ENCODE results near the gene TMEM115. TPM values are rescaled to one million over a fixed set of nuclear protein-coding genes. Genes with fewer than 3 reads are reported as not detected.

TMEM115 gene
- total RNA-seq, 1 experiment from 2014 or later = 56.6 TPM

DNA sequence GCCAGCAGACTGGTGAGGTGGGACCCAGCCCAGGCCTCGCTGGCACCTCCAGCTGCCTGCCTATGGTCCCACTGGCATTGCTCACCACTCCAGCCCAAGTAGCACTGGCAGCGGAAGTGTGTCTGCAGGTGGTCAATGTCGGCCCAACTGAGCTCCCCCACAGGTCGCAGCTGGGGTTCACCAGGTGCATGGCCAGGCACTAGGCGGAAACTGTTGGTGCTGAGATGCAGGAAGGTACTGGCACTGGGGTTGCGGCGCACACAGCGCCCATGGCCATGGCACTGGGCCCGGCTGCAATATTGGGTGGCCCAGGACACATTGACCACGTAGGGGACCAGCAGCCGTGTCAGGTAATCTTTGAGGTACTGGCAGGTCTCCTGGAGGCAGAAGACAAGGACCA lies 41.2 kb downstream of the TMEM115 start:
- Histone ChIP-seq H3F3A (ENCODE audit: low read length, unreplicated experiment) (peaks cover 13% of the 10 kb centered on the region), H2AFZ (ENCODE audit: low read length) (no peak overlapping the region), H3K4me2 (ENCODE audit: low read length) (peak overlapping the region; percentile 88), H3K4me3 (ENCODE audit: low read length) (no peak overlapping the region), H3K27me3 (ENCODE audit: low read length) (no peaks in the 10 kb centered on the region), H3K9ac (ENCODE audit: low read length) (no peak overlapping the region), H3K9me2 (replicated peaks; ENCODE audit: low read length) (no peaks in the 10 kb centered on the region), H3K9me3 (ENCODE audit: low read length) (no peaks in the 10 kb centered on the region), H3K79me2 (ENCODE audit: low read length) (peaks cover 35% of the 10 kb centered on the region), H3K4me1 (ENCODE audit: insufficient read depth, low read length) (peaks cover 48% of the 10 kb centered on the region), H4K20me1 (ENCODE audit: low read length) (no peaks in the 10 kb centered on the region), H3K36me3 (ENCODE audit: low read depth, low read length) (peaks cover 6% of the 10 kb centered on the region), H3K27ac (ENCODE audit: low read length) (peak overlapping the region; percentile 92)
- no TSS peak for BruUV-seq (replicated peaks)
- ATAC-seq (no peak), DNase-seq (no peak)
- CTCF ChIA-PET = no interaction called here
- TF ChIP-seq, protein P1, sequence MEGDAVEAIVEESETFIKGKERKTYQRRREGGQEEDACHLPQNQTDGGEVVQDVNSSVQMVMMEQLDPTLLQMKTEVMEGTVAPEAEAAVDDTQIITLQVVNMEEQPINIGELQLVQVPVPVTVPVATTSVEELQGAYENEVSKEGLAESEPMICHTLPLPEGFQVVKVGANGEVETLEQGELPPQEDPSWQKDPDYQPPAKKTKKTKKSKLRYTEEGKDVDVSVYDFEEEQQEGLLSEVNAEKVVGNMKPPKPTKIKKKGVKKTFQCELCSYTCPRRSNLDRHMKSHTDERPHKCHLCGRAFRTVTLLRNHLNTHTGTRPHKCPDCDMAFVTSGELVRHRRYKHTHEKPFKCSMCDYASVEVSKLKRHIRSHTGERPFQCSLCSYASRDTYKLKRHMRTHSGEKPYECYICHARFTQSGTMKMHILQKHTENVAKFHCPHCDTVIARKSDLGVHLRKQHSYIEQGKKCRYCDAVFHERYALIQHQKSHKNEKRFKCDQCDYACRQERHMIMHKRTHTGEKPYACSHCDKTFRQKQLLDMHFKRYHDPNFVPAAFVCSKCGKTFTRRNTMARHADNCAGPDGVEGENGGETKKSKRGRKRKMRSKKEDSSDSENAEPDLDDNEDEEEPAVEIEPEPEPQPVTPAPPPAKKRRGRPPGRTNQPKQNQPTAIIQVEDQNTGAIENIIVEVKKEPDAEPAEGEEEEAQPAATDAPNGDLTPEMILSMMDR (conservative IDR thresholded peaks at IDR 0.05; ENCODE audit: low read depth, low read length) = no peak
- no peak for TF ChIP-seq EZH2phosphoT487 (IDR thresholded peaks at IDR 0.05; ENCODE audit: borderline replicate concordance, low read length)
- TF ChIP-seq EZH2 (IDR thresholded peaks at IDR 0.05; ENCODE audit: low read length, unreplicated experiment) = no peak
- intact Hi-C loops (cut with micrococcal nuclease) = no loop called here
- POLR2A ChIA-PET (ENCODE audit: unreplicated experiment) = interaction anchor here (1.2 kb wide), 1 partner anchor 19 kb away, joined by 4 read pairs; the partner anchor contains the start of genes HYAL3 and NAA80

DNA sequence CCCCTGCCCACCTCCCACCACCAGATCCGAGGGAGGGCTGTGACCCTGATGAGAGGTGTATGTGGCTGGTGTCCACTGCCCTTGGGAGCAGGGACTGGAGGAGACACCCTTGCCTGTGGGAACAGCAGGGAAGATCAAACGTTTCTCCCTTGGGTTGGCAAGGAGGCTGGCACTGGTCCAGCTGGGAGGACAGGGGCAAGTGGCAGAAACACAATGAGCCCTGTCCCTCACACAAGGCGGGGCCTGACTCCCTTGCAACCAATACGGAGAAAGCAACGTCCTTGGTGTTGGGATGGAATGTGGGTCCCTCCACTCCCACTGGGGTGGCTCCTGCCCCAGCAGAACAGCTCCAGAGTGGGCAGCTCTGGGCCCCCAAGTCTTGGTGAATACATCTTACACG lies 42.0 kb downstream of the TMEM115 start:
- H3K4me3 ChIP-seq (ENCODE audit: low read length) = peak overlapping the region; percentile 57
- no peak for TF ChIP-seq EZH2phosphoT487 (IDR thresholded peaks at IDR 0.05; ENCODE audit: borderline replicate concordance, low read length)
- TF ChIP-seq, protein P1 (conservative IDR thresholded peaks at IDR 0.05; ENCODE audit: low read depth, low read length) = no peak
- no peak for TF ChIP-seq EZH2 (IDR thresholded peaks at IDR 0.05; ENCODE audit: low read length, unreplicated experiment)
- H2AFZ ChIP-seq (ENCODE audit: low read length) = no peak overlapping the region
- intact Hi-C loops (cut with micrococcal nuclease) = loop anchor here (1.0 kb wide), 1 partner anchor 18 kb away; the partner anchor contains the start of genes HYAL3 and NAA80
- H3K9me3 ChIP-seq (ENCODE audit: low read length) = no peaks in the 10 kb centered on the region
- H3K4me2 ChIP-seq (ENCODE audit: low read length) = peak overlapping the region; percentile 88
- ATAC-seq = no peak
- peak overlapping the region; percentile 92 for H3K27ac ChIP-seq (ENCODE audit: low read length)
- peak; percentile 25 for DNase-seq
- peaks cover 35% of the 10 kb centered on the region for H3K79me2 ChIP-seq (ENCODE audit: low read length)
- ChIA-PET POLR2A (ENCODE audit: unreplicated experiment) (interaction anchor here (0.6 to 1.4 kb wide), 3 partner anchors 18 to 25 kb away, joined by 4 to 5 read pairs (median 4); partner anchors contain the start of genes HYAL3, IFRD2 and NAA80), CTCF (interaction anchor here (0.6 kb wide), 1 partner anchor 11 kb away, joined by 3 read pairs; no protein-coding TSS in a partner anchor)
- H3K36me3 ChIP-seq (ENCODE audit: low read depth, low read length) = peaks cover 6% of the 10 kb centered on the region
- peak overlapping the region; percentile 60 for H3K9ac ChIP-seq (ENCODE audit: low read length)
- peaks cover 13% of the 10 kb centered on the region for H3F3A ChIP-seq (ENCODE audit: low read length, unreplicated experiment)
- no peaks in the 10 kb centered on the region for H3K27me3 ChIP-seq (ENCODE audit: low read length)
- H3K4me1 ChIP-seq (ENCODE audit: insufficient read depth, low read length) = peaks cover 48% of the 10 kb centered on the region
- no peaks in the 10 kb centered on the region for H4K20me1 ChIP-seq (ENCODE audit: low read length)
- BruUV-seq (replicated peaks) = TSS peak; percentile 73
- no peaks in the 10 kb centered on the region for H3K9me2 ChIP-seq (replicated peaks; ENCODE audit: low read length)

DNA sequence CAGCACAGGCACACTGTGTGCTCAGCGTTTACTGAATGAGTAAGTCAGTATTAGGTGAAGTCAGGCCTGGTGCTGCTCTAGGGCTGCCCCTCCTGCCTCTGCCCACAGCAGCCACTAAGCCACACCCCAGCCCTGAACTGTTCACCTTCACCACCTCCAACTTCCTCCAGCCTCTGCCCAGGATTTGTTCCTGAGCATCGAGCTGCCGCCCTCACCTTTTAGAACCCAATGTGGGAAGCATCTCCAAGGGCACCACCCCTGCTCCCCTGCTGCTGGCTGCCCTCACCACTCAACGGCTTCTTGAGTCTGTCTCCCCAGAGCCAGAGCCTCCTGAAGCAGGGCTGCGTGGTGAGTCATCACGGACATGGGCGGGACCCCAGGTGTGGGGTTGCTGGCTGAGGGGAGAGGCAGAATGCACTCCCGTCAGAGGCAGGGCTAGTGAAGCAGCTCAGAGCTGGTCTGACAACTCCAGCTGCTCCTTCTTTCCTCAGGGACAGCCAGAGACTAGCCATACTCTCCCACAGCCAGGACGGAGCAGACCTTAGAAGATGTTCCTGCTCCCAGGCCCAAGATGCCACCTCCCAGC lies 42.6 kb downstream of the TMEM115 start:
- Histone ChIP-seq H3K9ac (ENCODE audit: low read length) (peak overlapping the region; percentile 60), H3F3A (ENCODE audit: low read length, unreplicated experiment) (peaks cover 13% of the 10 kb centered on the region), H3K4me2 (ENCODE audit: low read length) (peak overlapping the region; percentile 88), H3K9me3 (ENCODE audit: low read length) (no peaks in the 10 kb centered on the region), H3K36me3 (ENCODE audit: low read depth, low read length) (peaks cover 6% of the 10 kb centered on the region), H2AFZ (ENCODE audit: low read length) (no peak overlapping the region), H3K4me1 (ENCODE audit: insufficient read depth, low read length) (peaks cover 48% of the 10 kb centered on the region), H3K9me2 (replicated peaks; ENCODE audit: low read length) (no peaks in the 10 kb centered on the region), H3K79me2 (ENCODE audit: low read length) (peaks cover 35% of the 10 kb centered on the region), H4K20me1 (ENCODE audit: low read length) (no peaks in the 10 kb centered on the region), H3K27me3 (ENCODE audit: low read length) (no peaks in the 10 kb centered on the region), H3K4me3 (ENCODE audit: low read length) (peak overlapping the region; percentile 57), H3K27ac (ENCODE audit: low read length) (peak overlapping the region; percentile 92)
- BruUV-seq (replicated peaks) = no TSS peak
- intact Hi-C loops (cut with micrococcal nuclease) = loop anchor here (1.0 kb wide), 1 partner anchor 17 kb away; the partner anchor contains the start of genes HYAL3 and NAA80
- ATAC-seq = peak; percentile 79
- no peak for TF ChIP-seq EZH2phosphoT487 (IDR thresholded peaks at IDR 0.05; ENCODE audit: borderline replicate concordance, low read length)
- TF ChIP-seq, protein P1 (conservative IDR thresholded peaks at IDR 0.05; ENCODE audit: low read depth, low read length) = no peak
- TF ChIP-seq EZH2 (IDR thresholded peaks at IDR 0.05; ENCODE audit: low read length, unreplicated experiment) = no peak
- ChIA-PET POLR2A (ENCODE audit: unreplicated experiment) (interaction anchor here (0.5 to 1.4 kb wide), 3 partner anchors 11 to 25 kb away, joined by 3 to 4 read pairs (median 4); partner anchors contain the start of genes HYAL3, IFRD2, NAA80 and TUSC2), CTCF (interaction anchor here (0.6 kb wide), 1 partner anchor 12 kb away, joined by 3 read pairs; no protein-coding TSS in a partner anchor)
- DNase-seq = peak; percentile 98

Measured in PC-3 (cell line).